Inferior parietal cortex (tissue), 1 donor: ENCODE data around the gene CD40LG.
A peak's percentile ranks its signal among the peaks of the same experiment; 100 is the strongest.

Experiments
- DNase-seq: peaks from one replicate; pipeline ENCODE4 v3.0.0-alpha.2; 2016; ENCODE audit errors: extremely low spot score

CD40LG gene

GRCh38 chrX:136650811-136651210 lies 2.9 kb downstream of the CD40LG start:
- DNase-seq, result no peak

- no peak for DNase-seq
These were observed 5.1 kb downstream of the CD40LG start for GRCh38 chrX:136652822-136653723.

GRCh38 chrX:136656361-136656964 lies 8.5 kb downstream of the CD40LG start:
- DNase-seq, result no peak

DNA sequence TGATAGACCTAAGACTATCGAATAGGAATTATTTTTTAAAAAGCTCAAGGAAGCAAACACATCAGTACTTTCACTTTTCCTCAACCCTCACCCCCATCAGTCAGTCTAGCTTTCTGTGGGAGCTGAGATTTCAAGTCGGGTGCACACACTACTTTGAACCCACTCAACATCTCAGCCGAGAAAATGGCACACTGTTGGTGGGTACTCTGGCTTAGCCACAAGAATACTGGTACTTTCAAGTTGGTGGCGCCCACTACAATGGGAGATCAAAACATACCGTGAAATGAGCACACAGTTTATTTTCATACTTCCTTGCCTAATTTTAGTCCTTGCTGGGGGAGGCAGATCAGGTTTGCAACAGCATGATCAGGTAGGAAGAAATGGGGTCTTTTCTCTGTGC lies 10.2 kb downstream of the CD40LG start:
- DNase-seq, result no peak

GRCh38 chrX:136659174-136659573 lies 11.2 kb downstream of the CD40LG start:
- DNase-seq, result no peak

- no peak for DNase-seq
These were observed 12.9 kb downstream of the CD40LG start for GRCh38 chrX:136660896-136661295.

GRCh38 chrX:136662104-136662503 lies 14.1 kb downstream of the CD40LG start:
- DNase-seq, result no peak

- no peak for DNase-seq
These were observed 15.0 kb downstream of the CD40LG start for GRCh38 chrX:136662976-136663375.

DNA sequence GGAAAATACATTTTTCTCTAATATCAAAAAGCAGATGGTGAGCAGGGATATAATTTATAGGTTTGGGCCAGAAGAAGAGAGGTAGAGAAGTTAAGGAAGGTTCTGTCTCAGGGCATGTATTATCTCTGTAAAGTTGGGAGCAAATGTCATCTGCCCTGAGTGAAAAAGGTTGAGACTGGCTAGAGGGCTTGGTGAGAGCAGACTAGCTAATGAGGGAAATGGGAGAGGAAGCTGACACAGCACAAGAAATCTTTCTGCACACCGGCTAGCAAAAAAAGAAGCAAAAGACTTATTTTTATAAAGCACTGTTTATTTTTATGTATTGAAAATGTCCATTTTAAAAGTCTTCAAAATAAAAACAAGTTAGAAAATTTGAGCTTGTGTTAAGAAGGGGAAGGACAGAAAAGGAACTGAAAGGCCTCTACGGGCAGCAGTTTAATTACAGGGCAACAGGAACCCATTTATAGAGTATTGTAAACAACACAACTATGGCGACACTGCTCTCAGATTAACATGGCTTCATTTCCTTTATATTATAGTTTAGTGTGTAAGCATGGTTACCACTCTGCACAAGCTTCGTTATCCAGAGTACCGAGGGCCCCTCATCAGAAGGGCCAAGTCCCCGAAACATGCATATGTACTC lies 17.4 kb downstream of the CD40LG start:
- DNase-seq, result no peak

GRCh38 chrX:136666088-136666487 lies 18.1 kb downstream of the CD40LG start:
- DNase-seq, result no peak

- no peak for DNase-seq
These were observed 19.6 kb downstream of the CD40LG start for GRCh38 chrX:136667446-136668168.

- DNase-seq, result no peak
These were observed 23.1 kb downstream of the CD40LG start for GRCh38 chrX:136671006-136671610.

DNA sequence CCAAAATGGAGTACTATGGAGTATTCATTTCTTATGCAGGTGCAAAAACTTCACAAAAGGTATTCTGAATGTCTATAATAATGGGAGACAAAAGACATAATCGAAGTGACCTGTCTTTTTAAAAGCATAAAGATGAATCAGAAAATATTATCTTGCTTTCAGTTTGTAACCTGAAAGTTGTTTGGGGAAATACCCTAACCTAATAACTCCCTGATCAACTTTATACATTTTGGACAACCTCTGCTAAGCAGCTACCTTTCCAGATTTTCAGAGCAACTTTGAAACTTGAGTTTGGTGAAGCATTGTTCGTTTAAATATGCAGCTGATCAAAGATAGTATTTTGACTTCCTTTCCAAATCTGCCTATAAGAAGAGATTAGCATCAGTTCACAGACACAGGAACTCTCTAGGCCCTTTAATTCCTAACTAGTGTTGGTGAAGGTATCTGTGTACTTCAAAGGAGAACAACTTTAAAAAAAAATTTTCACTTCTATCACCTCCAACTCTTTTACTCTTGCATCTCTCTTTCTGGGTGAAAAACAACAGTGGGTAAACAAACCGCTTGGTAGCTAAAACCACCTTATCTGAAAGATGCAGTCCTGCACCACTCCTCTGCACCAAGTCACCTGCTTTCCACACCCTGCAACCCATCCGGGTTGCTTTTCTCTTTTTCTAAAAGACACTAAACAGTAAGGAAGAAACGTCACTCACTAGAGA lies 26.5 kb downstream of the CD40LG start:
- no peak for DNase-seq

- no peak for DNase-seq
These were observed 31.6 kb downstream of the CD40LG start for GRCh38 chrX:136679531-136679930.

DNA sequence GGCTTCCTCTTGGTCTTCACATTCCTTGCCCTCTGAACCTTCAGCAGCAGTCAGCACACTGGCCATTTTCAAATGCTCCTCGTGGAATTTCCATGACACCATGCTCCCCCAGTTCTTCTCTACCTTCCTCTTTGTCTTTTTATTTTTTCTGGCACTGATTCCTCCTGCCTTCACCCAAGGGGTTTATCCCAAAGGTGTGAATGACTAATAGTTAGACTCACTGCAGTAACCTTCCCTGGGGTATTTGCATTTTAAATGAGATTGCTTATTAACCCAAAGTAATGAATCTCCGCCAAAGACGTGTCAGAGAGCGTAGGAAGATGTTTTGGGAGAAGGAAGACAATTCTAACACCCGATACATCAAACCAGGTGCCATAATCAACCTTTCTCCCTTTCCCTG lies 36.2 kb downstream of the CD40LG start:
- DNase-seq, result no peak

DNA sequence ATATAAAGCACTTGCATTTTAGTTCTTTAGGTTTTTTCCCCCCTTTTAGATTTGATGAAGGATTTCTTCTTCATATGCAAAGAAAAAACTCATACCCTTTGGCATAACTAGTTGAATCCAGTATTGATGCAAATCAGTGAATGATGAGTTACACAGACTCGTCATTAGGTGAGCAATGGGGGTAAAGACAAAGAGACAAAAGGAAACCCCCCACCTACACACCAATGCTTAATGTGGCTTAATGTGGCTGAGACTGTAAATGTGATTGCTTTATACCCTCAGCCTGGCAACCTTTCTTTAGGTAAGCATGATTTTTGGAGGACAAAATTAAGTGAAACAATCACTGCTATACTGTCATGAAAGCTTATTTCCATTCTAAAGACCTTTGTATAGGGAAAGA lies 39.5 kb downstream of the CD40LG start:
- no peak for DNase-seq

DNA sequence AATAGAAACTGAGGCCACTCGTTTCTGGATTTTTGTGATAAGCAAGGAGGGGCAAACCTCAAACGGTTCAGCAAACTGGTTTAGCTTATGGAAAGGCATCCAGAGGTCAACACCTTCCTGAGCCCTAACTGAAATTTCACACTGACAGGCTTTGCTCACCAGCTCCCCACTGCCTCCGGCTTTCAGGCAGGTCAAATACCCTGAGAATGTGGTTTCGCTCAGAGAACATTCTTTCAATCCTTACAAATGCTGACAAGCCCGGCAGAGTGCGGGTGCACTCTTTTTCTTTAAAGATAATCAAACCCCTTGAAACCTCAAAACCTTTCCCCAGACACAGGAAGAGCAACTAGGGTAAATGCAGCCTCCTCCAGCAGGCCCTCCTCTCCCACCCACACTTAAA lies 41.5 kb downstream of the CD40LG start:
- DNase-seq, result no peak

- DNase-seq, result no peak
These were observed 43.3 kb downstream of the CD40LG start for GRCh38 chrX:136691028-136691809.

DNA sequence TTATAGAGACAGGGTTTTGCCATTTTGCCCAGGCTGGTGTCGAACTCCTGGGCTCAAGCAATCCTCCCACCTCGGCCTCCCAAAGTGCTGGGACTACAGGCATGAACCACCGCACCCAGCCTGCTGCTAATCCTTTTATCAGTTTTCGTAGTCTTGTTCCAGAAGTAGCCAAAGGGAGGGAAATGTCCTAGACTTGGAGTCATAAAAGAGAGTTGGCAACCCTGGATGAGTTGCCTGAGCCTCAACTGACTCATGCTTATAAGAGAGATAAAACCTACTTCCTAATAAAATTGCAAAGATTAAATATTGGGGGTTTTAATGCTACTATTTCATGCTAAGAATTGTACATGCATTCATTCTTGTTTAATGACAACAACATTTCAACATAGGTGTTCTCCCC lies 44.3 kb downstream of the CD40LG start:
- no peak for DNase-seq

GRCh38 chrX:136694431-136695087 lies 46.6 kb downstream of the CD40LG start:
- peak; percentile 41 for DNase-seq
